CD14-positive monocyte (primary cell): ENCODE measurements around the gene RER1. TPM values are rescaled to one million over a fixed set of nuclear protein-coding genes. Genes with fewer than 3 reads are reported as not detected.

Experiments
- DNase-seq, 3 donors: peaks; one replicate each; pipeline ENCODE4 v3.0.0-alpha.2; 2011 to 2022
- H2AFZ ChIP-seq: 2 replicates; pipeline ENCODE4 v1.6.0; 2012; ENCODE audit warnings: mild to moderate bottlenecking, low read depth, low read length, inconsistent platforms; ENCODE audit not compliant: insufficient read depth, poor library complexity, severe bottlenecking
- H3K27ac ChIP-seq, 2 donors: 1 replicate in 1 of 2; 2 replicates in 1 of 2; pipeline ENCODE4 v1.5.1; 2012 to 2013; ENCODE audit warnings: low read length in 2 of 2, control low read depth in 1 of 2, inconsistent platforms in 1 of 2, low read depth in 1 of 2, mild to moderate bottlenecking in 1 of 2
- H3K27me3 ChIP-seq, 2 donors: one replicate each; pipeline versions ENCODE4 v1.6.0 to v1.6.1; 2011 to 2013; ENCODE audit warnings: low read length in 2 of 2; ENCODE audit not compliant: control insufficient read depth in 2 of 2, insufficient read depth in 2 of 2
- H3K36me3 ChIP-seq, 2 donors: replicated peaks in 1 of 2; 1 replicate in 1 of 2; 2 replicates in 1 of 2; pipeline versions ENCODE4 v1.5.1 to v1.6.1; 2012 to 2013; ENCODE audit warnings: low read length in 2 of 2, control low read depth in 1 of 2, inconsistent platforms in 1 of 2, mild to moderate bottlenecking in 1 of 2; ENCODE audit not compliant: insufficient read depth in 2 of 2, control insufficient read depth in 1 of 2
- H3K4me1 ChIP-seq, 2 donors: 1 replicate in 1 of 2; 2 replicates in 1 of 2; pipeline versions ENCODE4 v1.5.1 to v1.6.1; 2012 to 2013; ENCODE audit warnings: low read length in 2 of 2, control low read depth in 1 of 2, inconsistent platforms in 1 of 2, mild to moderate bottlenecking in 1 of 2, moderate library complexity in 1 of 2; ENCODE audit not compliant: insufficient read depth in 2 of 2, control insufficient read depth in 1 of 2
- H3K4me2 ChIP-seq: replicated peaks from 2 replicates; pipeline ENCODE3; 2012; ENCODE audit warnings: low read length, moderate library complexity, mild to moderate bottlenecking; ENCODE audit not compliant: poor library complexity, severe bottlenecking; ENCODE audit errors: extremely low read depth
- H3K4me3 ChIP-seq, 3 experiments: fragments of 200-600 bp in 1 of 3; sonication (generic) in 1 of 3; replicated peaks in 1 of 3; 1 replicate in 2 of 3; 2 replicates in 1 of 3; pipeline ENCODE4 v1.5.1; 2011 to 2013; ENCODE audit warnings: low read length in 3 of 3, mild to moderate bottlenecking in 3 of 3, control low read depth in 2 of 3, low read depth in 2 of 3, inconsistent platforms in 1 of 3, moderate library complexity in 1 of 3
- H3K79me2 ChIP-seq: 2 replicates; pipeline ENCODE4 v1.6.0; 2012; ENCODE audit warnings: mild to moderate bottlenecking, control low read depth, inconsistent platforms, low read length, moderate library complexity; ENCODE audit not compliant: insufficient read depth
- H3K9ac ChIP-seq: 2 replicates; pipeline ENCODE4 v1.6.0; 2017; ENCODE audit warnings: low read length, mild to moderate bottlenecking; ENCODE audit not compliant: insufficient read depth, poor library complexity, severe bottlenecking
- H3K9me3 ChIP-seq, 2 donors: replicated peaks in 1 of 2; 1 replicate in 1 of 2; 2 replicates in 1 of 2; pipeline versions ENCODE4 v1.5.1 to v1.6.1; 2012 to 2013; ENCODE audit warnings: low read length in 2 of 2, control low read depth in 1 of 2; ENCODE audit not compliant: control insufficient read depth in 1 of 2, insufficient read depth in 1 of 2
- H4K20me1 ChIP-seq: 2 replicates; pipeline ENCODE4 v1.6.0; 2012; ENCODE audit warnings: mild to moderate bottlenecking, low read length, control low read depth, moderate library complexity; ENCODE audit not compliant: insufficient read depth
- H3K27ac Mint-ChIP-seq, 7 donors: one replicate each; pipeline ENCODE4 v1.8.0; 2020; ENCODE audit warnings: mild to moderate bottlenecking in 7 of 7, mixed read lengths in 7 of 7, moderate library complexity in 6 of 7, inconsistent platforms in 2 of 7
- H3K27me3 Mint-ChIP-seq, 3 donors: one replicate each; pipeline ENCODE4 v1.8.0; 2021 to 2022; ENCODE audit warnings: low read depth in 3 of 3, mild to moderate bottlenecking in 3 of 3, mixed read lengths in 3 of 3, moderate library complexity in 3 of 3, inconsistent platforms in 1 of 3
- H3K36me3 Mint-ChIP-seq, 2 donors: one replicate each; pipeline ENCODE4 v1.8.0; 2020; ENCODE audit warnings: mixed read lengths in 2 of 2, inconsistent platforms in 1 of 2, mild to moderate bottlenecking in 1 of 2
- H3K4me1 Mint-ChIP-seq: one replicate; pipeline ENCODE4 v1.8.0; 2020; ENCODE audit warnings: mild to moderate bottlenecking, mixed read lengths
- H3K4me3 Mint-ChIP-seq, 2 donors: one replicate each; pipeline ENCODE4 v1.8.0; 2020; ENCODE audit warnings: mild to moderate bottlenecking in 2 of 2, mixed read lengths in 2 of 2, moderate library complexity in 1 of 2
- H3K9me3 Mint-ChIP-seq, 7 donors: one replicate each; pipeline ENCODE4 v1.8.0; 2020 to 2022; ENCODE audit warnings: mixed read lengths in 7 of 7, mild to moderate bottlenecking in 6 of 7, moderate library complexity in 6 of 7, inconsistent platforms in 2 of 7
- CTCF ChIP-seq: fragments of 200-600 bp; IDR thresholded peaks from one replicate; pipeline ENCODE4 v1.8.0; 2022; ENCODE audit warnings: antibody characterized with exemption, mild to moderate bottlenecking
- WGBS: methylation state at CpG from one replicate; pipeline ENCODE4 v1.1.5; 2013; ENCODE audit warnings: missing lambda C conversion rate; ENCODE audit not compliant: insufficient coverage; 5-methylcytosine and 5-hydroxymethylcytosine counted together
- intact Hi-C, 2 donors: fragments of 100-400 bp; cut with micrococcal nuclease; formaldehyde crosslinking; loops; one replicate each; pipeline versions ENCODE4 v1.15.0 to v1.15.1; 2023
- polyA plus RNA-seq, 3 donors: library from polyadenylated mRNA; depleted of rRNA in 1 of 3; unstranded in 2 of 3; stranded (reverse) in 1 of 3; fragments of 300-500 nt in 2 of 3; fragments of >200 nt in 1 of 3; fragmentation: Illumina TruSeq in 2 of 3; gene quantifications; 1 replicate in 2 of 3; 2 replicates in 1 of 3; pipeline ENCODE4 v1.2.3, GENCODE V29; 2012 to 2021

The RER1 gene
- polyA plus RNA-seq, 3 donors, result 98.3 to 235 (median 193) TPM

DNA sequence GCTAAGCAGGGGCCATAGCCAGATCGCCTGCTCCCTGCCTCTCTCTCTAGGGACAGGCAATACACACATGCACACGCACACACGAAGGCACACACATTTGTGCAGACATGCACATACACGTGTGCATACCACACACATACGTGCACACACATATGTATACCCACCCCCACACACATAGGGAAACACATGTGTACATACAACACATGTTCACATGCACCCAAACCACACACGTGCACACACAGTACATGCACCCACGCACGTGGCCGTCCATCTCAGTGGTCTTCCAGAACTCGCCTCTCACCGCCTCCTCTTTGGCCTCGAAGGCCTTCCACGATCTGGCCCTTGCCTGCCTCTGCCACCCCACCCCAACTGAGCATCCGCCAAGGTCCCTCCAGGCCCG, 46.0 kb downstream of the RER1 start:
- no peak for DNase-seq
- TF ChIP-seq CTCF, result no peak
- Histone ChIP-seq H2AFZ (no peak overlapping the region), H3K4me2 (no peak overlapping the region), H3K9me3 (no peaks in the 10 kb centered on the region), H3K27ac (no peak overlapping the region), H3K9ac (no peak overlapping the region), H3K27me3 (peaks cover 0 to 3% of the 10 kb centered on the region in 2 donors), H3K4me3 (no peak overlapping the region), H3K36me3 (no peaks in the 10 kb centered on the region), H4K20me1 (no peaks in the 10 kb centered on the region), H3K4me1 (no peaks in the 10 kb centered on the region), H3K79me2 (no peaks in the 10 kb centered on the region)
- Mint-ChIP-seq H3K36me3 (no peaks in the 10 kb centered on the region), H3K27ac (no peak overlapping the region), H3K9me3 (peaks cover 0 to 3% (median 0%) of the 10 kb centered on the region in 7 donors), H3K27me3 (peaks cover 10 to 25% (median 15%) of the 10 kb centered on the region in 3 donors), H3K4me1 (no peaks in the 10 kb centered on the region), H3K4me3 (no peak overlapping the region)
- intact Hi-C loops, result no loop called here
- 93% methylated on average over 13 of the region's 15 CpGs for WGBS

GRCh38 chr1:2438038-2438437, 46.4 kb downstream of the RER1 start:
- no peaks in the 10 kb centered on the region for H3K4me1 ChIP-seq
- 32% methylated on average over 15 of the region's 15 CpGs for WGBS
- H3K27me3 ChIP-seq, result peaks cover 0 to 8% of the 10 kb centered on the region in 2 donors

More at GRCh38 chr1:2438038-2438437, 46.4 kb downstream of the RER1 start:
- H3K27ac ChIP-seq, result no peak overlapping the region
- Mint-ChIP-seq H3K36me3 (no peaks in the 10 kb centered on the region), H3K4me3 (no peak overlapping the region), H3K27me3 (peaks cover 13 to 30% (median 17%) of the 10 kb centered on the region in 3 donors), H3K9me3 (peaks cover 0 to 3% (median 0%) of the 10 kb centered on the region in 7 donors), H3K4me1 (no peaks in the 10 kb centered on the region), H3K27ac (no peak overlapping the region)
- H2AFZ ChIP-seq, result no peak overlapping the region
- no peaks in the 10 kb centered on the region for H4K20me1 ChIP-seq
- no peak for DNase-seq
- intact Hi-C loops, result no loop called here
- H3K36me3 ChIP-seq, result no peaks in the 10 kb centered on the region
- no peak overlapping the region for H3K4me3 ChIP-seq
- no peak overlapping the region for H3K4me2 ChIP-seq
- H3K9ac ChIP-seq, result no peak overlapping the region
- H3K9me3 ChIP-seq, result no peaks in the 10 kb centered on the region
- TF ChIP-seq CTCF, result no peak
- H3K79me2 ChIP-seq, result no peaks in the 10 kb centered on the region
